Activated naive CD4-positive, alpha-beta T cell treated with anti-CD3 and anti-CD28 coated beads, Interleukin-2, amount 10 ng/mL, durations not matched to agents 7 days and 5 days (primary cell): ENCODE results near the gene TAS2R40.
"Not testable (repeated sequence)": the region's sequence is repeated elsewhere in the genome, so short reads cannot be mapped to it uniquely, and the experiment has no call there.

Experiments
- CTCF ChIA-PET: fragments of 350-600 bp; sonication (Branson Sonifier 250); formaldehyde crosslinking; loops from one replicate; lab custom pipeline; 2021; ENCODE audit warnings: antibody characterized with exemption; lab: Charles Lee
- DNase-seq: peaks from one replicate; pipeline ENCODE4 v3.0.0-alpha.2; 2020
- H3K27ac Mint-ChIP-seq: one replicate; pipeline ENCODE4 v1.8.0; 2021; ENCODE audit warnings: mild to moderate bottlenecking, moderate library complexity, mixed read lengths
- H3K27me3 Mint-ChIP-seq: one replicate; pipeline ENCODE4 v1.8.0; 2021; ENCODE audit warnings: mild to moderate bottlenecking, mixed read lengths
- H3K36me3 Mint-ChIP-seq: one replicate; pipeline ENCODE4 v1.8.0; 2021; ENCODE audit warnings: mixed read lengths
- H3K4me1 Mint-ChIP-seq: one replicate; pipeline ENCODE4 v1.8.0; 2021; ENCODE audit warnings: mixed read lengths
- H3K4me3 Mint-ChIP-seq: one replicate; pipeline ENCODE4 v1.8.0; 2021; ENCODE audit warnings: mild to moderate bottlenecking, moderate library complexity, mixed read lengths
- H3K9me3 Mint-ChIP-seq: one replicate; pipeline ENCODE4 v1.8.0; 2021; ENCODE audit warnings: mixed read lengths

The TAS2R40 gene

DNA sequence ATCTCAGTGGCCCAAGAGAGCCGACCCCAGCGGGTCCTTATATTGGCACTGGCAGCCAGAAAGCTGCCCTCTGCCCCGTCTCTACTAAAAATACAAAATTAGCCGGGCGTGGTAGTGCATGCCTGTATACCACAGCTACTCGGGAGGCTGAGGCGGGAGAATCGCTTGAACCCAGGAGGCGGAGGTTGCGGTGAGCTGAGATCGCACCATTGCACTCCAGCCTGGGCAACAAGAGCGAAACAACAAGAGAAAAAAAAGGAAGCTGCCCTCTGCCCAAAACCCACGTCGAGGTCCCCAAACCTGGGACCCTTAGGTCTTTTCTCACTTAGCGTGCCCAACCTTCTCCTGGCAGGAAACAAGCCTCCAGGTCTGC is 42.3 kb downstream of the TAS2R40 start:
- not testable (repeated sequence) for H3K9me3 Mint-ChIP-seq, H3K27me3 Mint-ChIP-seq, DNase-seq
- Mint-ChIP-seq H3K36me3 (peaks cover 52% of the 10 kb centered on the region), H3K4me3 (peak overlapping the region; percentile 87), H3K4me1 (peaks cover 85% of the 10 kb centered on the region), H3K27ac (peak overlapping the region; percentile 93)
- CTCF ChIA-PET, result interaction anchor here (1.1 to 3.5 kb wide), 7 partner anchors 9 to 35 kb away, joined by 3 to 22 read pairs (median 4); partner anchors contain the start of gene CASP2

DNA sequence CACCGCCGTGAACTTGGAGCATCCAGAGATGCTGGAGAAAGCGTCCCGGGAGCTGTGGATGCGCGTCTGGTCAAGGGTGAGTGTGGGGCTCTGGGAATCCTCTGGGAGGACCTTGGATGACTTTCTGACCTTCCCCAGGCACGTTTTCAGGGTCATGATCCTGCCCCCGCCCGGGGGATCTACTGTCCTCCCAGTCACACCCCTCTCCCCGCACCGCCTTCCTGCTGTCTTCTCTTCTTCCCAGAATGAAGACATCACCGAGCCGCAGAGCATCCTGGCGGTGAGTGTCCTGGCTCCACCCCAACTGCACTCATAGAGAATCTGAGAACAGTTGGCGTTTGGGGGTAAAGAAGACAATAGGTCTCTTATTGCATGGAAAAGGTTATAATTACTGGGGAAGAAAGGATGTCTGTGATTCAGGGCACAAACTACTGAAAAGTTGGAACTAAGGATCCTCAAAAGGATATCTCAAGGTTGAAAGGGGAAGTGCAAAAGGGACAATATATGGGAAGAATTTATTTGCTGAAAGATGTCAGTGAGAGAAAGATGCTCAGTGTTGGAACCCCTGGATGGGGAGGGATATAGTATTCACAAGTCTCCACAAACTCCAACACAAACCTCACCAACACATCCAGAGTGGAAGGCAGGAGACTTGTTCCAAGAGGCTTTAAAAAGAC is 43.3 kb downstream of the TAS2R40 start:
- no peaks in the 10 kb centered on the region for H3K27me3 Mint-ChIP-seq

DNA sequence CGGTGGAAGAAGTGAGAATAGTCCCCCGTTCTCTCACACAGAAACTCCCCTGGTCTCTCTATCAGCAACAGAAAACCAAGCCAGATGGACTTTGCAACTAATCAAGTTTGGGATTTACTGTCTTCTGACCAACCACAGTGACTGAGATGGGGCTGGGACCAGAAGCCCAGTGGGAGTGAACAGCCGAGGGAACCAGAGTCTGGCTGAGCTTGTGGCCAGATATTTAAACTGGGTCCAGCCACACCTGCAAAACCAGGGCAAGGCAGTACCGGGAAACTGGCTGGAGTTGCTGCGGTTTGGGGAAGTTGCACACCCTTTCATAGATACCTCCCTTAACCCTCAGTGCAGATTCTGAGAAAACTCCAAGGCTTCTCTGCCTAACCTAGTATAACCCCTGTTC is 47.4 kb downstream of the TAS2R40 start:
- Mint-ChIP-seq H3K9me3 (no peaks in the 10 kb centered on the region), H3K27me3 (peaks cover 4% of the 10 kb centered on the region), H3K4me1 (peaks cover 61% of the 10 kb centered on the region), H3K36me3 (peaks cover 58% of the 10 kb centered on the region), H3K4me3 (no peak overlapping the region), H3K27ac (no peak overlapping the region)
- no peak for DNase-seq
- CTCF ChIA-PET, result interaction anchor here (1.3 to 1.7 kb wide), 3 partner anchors 13 to 30 kb away, joined by 4 to 7 read pairs (median 5); no protein-coding TSS in a partner anchor

More for the DNA sequence above, 43.3 kb downstream of the TAS2R40 start:
- H3K36me3 Mint-ChIP-seq, result peaks cover 62% of the 10 kb centered on the region
- CTCF ChIA-PET, result interaction anchor here (1.1 to 3.5 kb wide), 5 partner anchors 10 to 34 kb away, joined by 3 to 22 read pairs (median 4); no protein-coding TSS in a partner anchor
- peaks cover 2% of the 10 kb centered on the region for H3K9me3 Mint-ChIP-seq
- no peak for DNase-seq
- H3K27ac Mint-ChIP-seq, result peak overlapping the region; percentile 93
- peak overlapping the region; percentile 87 for H3K4me3 Mint-ChIP-seq
- H3K4me1 Mint-ChIP-seq, result peaks cover 85% of the 10 kb centered on the region

DNA sequence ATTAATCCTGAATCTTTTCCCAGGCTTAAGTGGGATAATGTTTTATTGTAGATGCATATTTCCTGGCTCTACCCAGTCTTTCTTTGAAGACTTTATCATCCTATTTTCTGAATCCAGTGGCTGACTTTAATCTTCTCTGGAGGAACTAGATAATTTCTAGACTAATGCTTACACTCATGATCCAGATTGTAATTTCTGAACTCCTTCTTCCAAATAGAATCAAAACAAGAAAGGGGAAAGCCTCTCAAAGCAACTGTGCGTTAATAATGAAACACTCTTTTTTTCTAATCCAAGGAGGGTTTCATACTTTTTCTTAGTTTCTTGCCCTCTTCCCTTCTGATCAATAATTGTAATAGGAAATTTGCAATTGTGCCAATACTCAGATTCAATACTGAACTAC is 49.4 kb downstream of the TAS2R40 start:
- no peak overlapping the region for H3K4me3 Mint-ChIP-seq
- no peak overlapping the region for H3K27ac Mint-ChIP-seq
- H3K4me1 Mint-ChIP-seq, result peaks cover 42% of the 10 kb centered on the region
- H3K27me3 Mint-ChIP-seq, result peaks cover 4% of the 10 kb centered on the region
- peaks cover 43% of the 10 kb centered on the region for H3K36me3 Mint-ChIP-seq
- no peak for DNase-seq
- CTCF ChIA-PET, result interaction anchor here (1.5 kb wide), 1 partner anchor 31 kb away, joined by 4 read pairs; no protein-coding TSS in a partner anchor
- H3K9me3 Mint-ChIP-seq, result no peaks in the 10 kb centered on the region
